OCI-LY7 (cell line): ENCODE data around the gene FAM221B. TPM values are rescaled to one million over a fixed set of nuclear protein-coding genes. Genes with fewer than 3 reads are reported as not detected.

Experiments
- BruUV-seq: library from RNA; stranded (reverse); fragments of 400-500 nt; replicated peaks from 2 replicates; lab custom pipeline; 2021; lab: Mats Ljungman, UMichigan
- CTCF ChIA-PET: fragments of 300-600 bp; sonication (Branson Sonifier 250); formaldehyde crosslinking; loops from one replicate; lab custom pipeline; 2022; ENCODE audit warnings: antibody characterized with exemption; ENCODE audit not compliant: unreplicated experiment; lab: Charles Lee
- POLR2A ChIA-PET: fragments of 300-600 bp; sonication (Branson Sonifier 250); formaldehyde crosslinking; loops from one replicate; lab custom pipeline; 2022; ENCODE audit warnings: antibody characterized with exemption; lab: Charles Lee
- DNase-seq: peaks from one replicate; pipeline ENCODE4 v3.0.0-alpha.2; 2015; ENCODE audit warnings: low spot score
- H2AFZ ChIP-seq: fragments of 200-600 bp; sonication (generic), shearing (Covaris generic); 2 replicates; pipeline ENCODE4 v1.6.1; 2014; ENCODE audit warnings: mild to moderate bottlenecking, antibody characterized with exemption, low read length, moderate library complexity
- H3K27ac ChIP-seq: fragments of 200-600 bp; sonication (generic); 2 replicates; pipeline ENCODE4 v1.5.1; 2014; ENCODE audit warnings: mixed run types, low read depth, mild to moderate bottlenecking, moderate library complexity, low read length, inconsistent platforms; ENCODE audit not compliant: poor library complexity, severe bottlenecking
- H3K36me3 ChIP-seq: fragments of 200-600 bp; sonication (generic); 2 replicates; pipeline ENCODE4 v1.6.1; 2014; ENCODE audit warnings: mild to moderate bottlenecking, antibody characterized with exemption, low read length, moderate library complexity, mixed read lengths; ENCODE audit not compliant: insufficient read depth
- H3K4me1 ChIP-seq: fragments of 200-600 bp; sonication (generic); 2 replicates; pipeline ENCODE4 v1.5.1; 2014; ENCODE audit warnings: mild to moderate bottlenecking, low read length; ENCODE audit not compliant: insufficient read depth, poor library complexity, severe bottlenecking
- H3K4me2 ChIP-seq: fragments of 200-600 bp; sonication (generic); 2 replicates; pipeline ENCODE4 v1.6.1; 2014; ENCODE audit warnings: mild to moderate bottlenecking, low read length
- H3K4me3 ChIP-seq: fragments of 200-600 bp; sonication (generic); 2 replicates; pipeline ENCODE4 v1.5.1; 2014; ENCODE audit warnings: mild to moderate bottlenecking, low read depth, low read length; ENCODE audit not compliant: poor library complexity, severe bottlenecking
- H3K79me2 ChIP-seq: fragments of 200-600 bp; sonication (generic); 2 replicates; pipeline ENCODE4 v1.6.1; 2016; ENCODE audit warnings: low read depth, mild to moderate bottlenecking, low read length, moderate library complexity, mixed read lengths; ENCODE audit not compliant: insufficient read depth
- H3K9me2 ChIP-seq: fragments of 200-600 bp; sonication (generic); 2 replicates; pipeline ENCODE4 v1.6.1; 2016; ENCODE audit warnings: mild to moderate bottlenecking, low read length, mixed read lengths; ENCODE audit not compliant: insufficient read depth
- H3K9me3 ChIP-seq: fragments of 200-600 bp; sonication (generic); 2 replicates; pipeline ENCODE4 v1.6.1; 2014; ENCODE audit warnings: mild to moderate bottlenecking, mixed run types, low read length, mixed read lengths
- H4K20me1 ChIP-seq: fragments of 200-600 bp; sonication (generic); 2 replicates; pipeline ENCODE4 v1.6.1; 2014; ENCODE audit warnings: mild to moderate bottlenecking, antibody characterized with exemption, low read length, moderate library complexity, mixed read lengths; ENCODE audit not compliant: insufficient read depth
- CTCF ChIP-seq: fragments of 200-600 bp; sonication (generic); conservative IDR thresholded peaks from 2 replicates; pipeline ENCODE4 v1.5.1; 2014; ENCODE audit warnings: mild to moderate bottlenecking, antibody characterized with exemption, low read length, moderate library complexity, mixed read lengths
- EZH2phosphoT487 ChIP-seq: fragments of 200-600 bp; sonication (generic); IDR thresholded peaks from 2 replicates; pipeline ENCODE4 v1.6.1; 2018; ENCODE audit warnings: low read depth, borderline replicate concordance, mild to moderate bottlenecking, mixed run types, antibody characterized with exemption, low read length, moderate library complexity, mixed read lengths
- intact Hi-C: fragments of 100-400 bp; cut with micrococcal nuclease; formaldehyde crosslinking; loops from one replicate; pipeline ENCODE4 v1.10.0; 2022; ENCODE audit not compliant: unreplicated experiment
- total RNA-seq, 2 experiments: library from RNA; depleted of rRNA in 1 of 2; stranded (reverse); fragments of >200 nt in 1 of 2; shearing (Covaris generic) in 1 of 2; gene quantifications; 2 replicates each; pipeline ENCODE4 v1.2.3, GENCODE V29; 2014 to 2022

Gene FAM221B
- total RNA-seq, 2 experiments from 2014 or later: not detected

DNA sequence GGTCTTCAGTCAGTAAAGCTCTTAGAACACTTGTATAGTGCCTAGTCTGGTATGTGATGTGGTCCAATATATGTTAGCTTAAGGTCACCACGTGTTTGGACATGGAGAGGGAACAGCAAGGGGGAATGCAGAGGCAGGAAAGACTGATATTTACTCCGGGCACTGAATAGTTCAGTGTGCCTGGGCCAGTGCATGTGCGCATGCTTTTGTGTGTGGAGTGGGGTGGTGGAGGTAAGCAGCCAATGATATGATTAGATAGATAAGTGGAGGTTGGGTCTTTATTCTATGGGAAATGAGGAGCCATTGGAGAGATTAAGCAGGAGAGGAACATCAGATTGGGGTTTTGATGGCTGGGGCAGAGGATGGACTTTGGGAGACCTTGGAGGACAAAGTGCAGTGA lies 27.7 kb upstream of the FAM221B start:
- ChIA-PET CTCF (interaction anchor here (1.3 kb wide), 1 partner anchor 23 kb away, joined by 3 read pairs; no protein-coding TSS in a partner anchor), POLR2A (interaction anchor here (0.6 kb wide), 1 partner anchor 79 kb away, joined by 3 read pairs; no protein-coding TSS in a partner anchor)
- Histone ChIP-seq H3K4me3 (no peak overlapping the region), H2AFZ (no peak overlapping the region), H3K9me2 (no peaks in the 10 kb centered on the region), H4K20me1 (no peaks in the 10 kb centered on the region), H3K4me2 (no peak overlapping the region), H3K27ac (no peak overlapping the region), H3K4me1 (no peaks in the 10 kb centered on the region), H3K36me3 (no peaks in the 10 kb centered on the region), H3K9me3 (no peaks in the 10 kb centered on the region), H3K79me2 (no peaks in the 10 kb centered on the region)
- no peak for DNase-seq
- TF ChIP-seq EZH2phosphoT487 (no peak), CTCF (no peak)
- no TSS peak for BruUV-seq
- intact Hi-C loops: no loop called here

DNA sequence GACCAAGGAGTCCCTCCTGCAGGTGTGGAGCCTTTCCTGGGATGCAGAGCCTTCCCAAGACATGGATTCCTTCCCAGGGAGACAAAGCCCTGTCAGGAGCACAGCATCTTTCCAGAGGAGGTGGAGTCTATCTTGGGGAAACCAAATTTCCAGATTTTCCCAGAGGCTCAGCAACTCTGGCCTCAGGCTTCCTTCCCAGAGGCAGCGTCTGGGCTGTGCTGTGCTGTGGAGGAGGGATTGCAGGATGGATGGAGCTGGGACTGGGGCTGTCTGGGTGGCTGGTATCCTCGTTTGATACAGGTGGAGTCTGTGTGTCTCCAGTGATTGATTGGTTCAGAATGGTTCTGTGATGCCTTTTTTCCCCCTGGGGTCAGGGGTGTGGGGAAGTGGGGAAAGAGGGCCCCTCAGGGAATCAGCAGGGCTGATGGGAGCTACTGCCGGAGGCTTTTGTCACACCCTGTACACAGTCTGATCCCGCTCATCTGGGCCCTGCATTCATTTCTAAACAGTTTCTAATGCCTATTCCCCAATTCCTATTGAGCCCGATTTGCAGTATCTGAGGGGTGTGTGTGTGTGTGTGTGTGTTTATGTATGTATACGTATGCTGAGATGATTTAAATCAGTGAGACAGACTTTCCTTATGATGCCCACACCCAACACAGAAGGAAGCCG lies 25.7 kb upstream of the FAM221B start:
- Histone ChIP-seq H3K36me3 (no peaks in the 10 kb centered on the region), H3K9me2 (no peaks in the 10 kb centered on the region), H3K4me1 (no peaks in the 10 kb centered on the region), H3K4me2 (no peak overlapping the region), H4K20me1 (no peaks in the 10 kb centered on the region), H3K4me3 (no peak overlapping the region), H3K27ac (no peak overlapping the region), H3K9me3 (no peaks in the 10 kb centered on the region), H2AFZ (no peak overlapping the region), H3K79me2 (no peaks in the 10 kb centered on the region)
- ChIA-PET CTCF (no interaction called here), POLR2A (no interaction called here)
- TF ChIP-seq CTCF: no peak
- TF ChIP-seq EZH2phosphoT487: no peak
- DNase-seq: no peak
- BruUV-seq: no TSS peak
- intact Hi-C loops: no loop called here
